ENCODE measurements around the gene RPS6KA5. TPM values are rescaled to one million over a fixed set of nuclear protein-coding genes. Genes with fewer than 3 reads are reported as not detected.
"Not testable (repeated sequence)": the region's sequence is repeated elsewhere in the genome, so short reads cannot be mapped to it uniquely, and the experiment has no call there.

The RPS6KA5 gene
- polyA plus RNA-seq, 3 donors from 2014 or later: 11.1 to 19.0 (median 16.6) TPM

DNA sequence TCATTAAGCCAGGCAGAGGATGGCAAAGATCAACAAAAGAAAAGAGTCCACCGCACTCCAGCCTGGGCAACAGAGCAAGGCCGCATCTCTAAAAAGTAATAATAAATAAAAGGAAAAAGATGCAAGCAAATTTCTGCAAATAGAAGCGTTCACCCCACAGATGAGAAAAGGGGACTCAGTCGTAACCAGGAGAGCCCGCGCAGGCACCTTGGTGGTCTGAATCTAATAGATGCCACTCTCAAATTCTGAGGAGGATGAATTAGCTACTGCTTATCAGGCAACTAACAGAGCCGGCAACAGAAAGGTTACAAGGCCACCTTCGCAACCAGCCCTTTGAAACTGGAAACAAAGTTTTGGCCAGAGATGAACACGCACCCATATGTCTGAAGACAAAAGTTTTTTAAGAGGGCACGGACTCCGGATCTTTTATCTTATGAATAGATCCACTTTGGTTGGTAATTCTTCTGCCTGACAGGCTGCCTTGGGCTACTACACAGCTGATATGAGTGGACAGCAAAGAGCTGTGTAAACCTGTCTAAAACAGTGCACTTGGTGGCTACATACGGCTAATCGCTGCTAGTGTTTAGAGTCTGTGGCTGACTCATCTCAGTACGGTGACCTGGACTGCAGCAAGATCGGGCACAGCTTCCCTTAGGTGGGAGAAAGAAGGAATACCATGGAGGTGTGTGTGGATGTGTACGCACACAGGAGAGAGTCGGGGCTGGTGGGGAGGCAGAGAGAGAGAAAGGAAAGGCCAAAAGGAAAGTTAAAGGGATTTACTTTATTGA is 211.3 kb downstream of the RPS6KA5 start:
- no peaks in the 10 kb centered on the region for H3K9me3 Mint-ChIP-seq
- no peak for DNase-seq
- peaks cover 0 to 1% (median 0%) of the 10 kb centered on the region in 3 donors for H3K27me3 Mint-ChIP-seq (ENCODE audit: low read depth in 3 of 3)
- H3K4me1 Mint-ChIP-seq: no peaks in the 10 kb centered on the region
- peaks cover 4 to 5% (median 5%) of the 10 kb centered on the region in 3 donors for H3K36me3 Mint-ChIP-seq
- no peak overlapping the region for H3K4me3 Mint-ChIP-seq
- H3K27ac Mint-ChIP-seq: peak overlapping the region in 2 of 6 donors; percentile 61 to 85

DNA sequence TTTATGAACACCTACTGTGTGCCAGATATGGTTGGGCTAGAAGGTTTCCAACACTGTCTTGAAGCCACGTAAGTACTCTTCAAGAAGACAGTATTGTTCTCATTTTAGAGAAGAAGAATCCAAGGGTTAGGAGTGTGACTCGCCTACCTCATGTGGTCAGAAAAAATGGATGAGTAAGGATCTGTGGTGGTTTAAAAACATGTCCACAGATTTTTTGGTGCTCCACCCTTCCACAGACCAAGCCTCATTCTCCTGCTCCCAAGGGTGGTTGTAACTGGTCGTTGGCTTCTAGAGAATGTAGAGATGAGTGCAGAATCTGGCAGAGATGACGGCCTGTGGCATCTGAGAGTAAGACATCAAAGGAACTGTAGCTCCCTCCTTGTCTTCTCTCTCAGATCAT is 213.9 kb downstream of the RPS6KA5 start:
- DNase-seq: no peak
- Mint-ChIP-seq H3K4me3 (no peak overlapping the region), H3K36me3 (peaks cover 3 to 5% (median 4%) of the 10 kb centered on the region in 3 donors), H3K27ac (no peak overlapping the region), H3K27me3 (ENCODE audit: low read depth in 3 of 3) (peaks cover 0 to 1% (median 0%) of the 10 kb centered on the region in 3 donors), H3K4me1 (peaks cover 7% of the 10 kb centered on the region in 2 donors), H3K9me3 (no peaks in the 10 kb centered on the region)

DNA sequence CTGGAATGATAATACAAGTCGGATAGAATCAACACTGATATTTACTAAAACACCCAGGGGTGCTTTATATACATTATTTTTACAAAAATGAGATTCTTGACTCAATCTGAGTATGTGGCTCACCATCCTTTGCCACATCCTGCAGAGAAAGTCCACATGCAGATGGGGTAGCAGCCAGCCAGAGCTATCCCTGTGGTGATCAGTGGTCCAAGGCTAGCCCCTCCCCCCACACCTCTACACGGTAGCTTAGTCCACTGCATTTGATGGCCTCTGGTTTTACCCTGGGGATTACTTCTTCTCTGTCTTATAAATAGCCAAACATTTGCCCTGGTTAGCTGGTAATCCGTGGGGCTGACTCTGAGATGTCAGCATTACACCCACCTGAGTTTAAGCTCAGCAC is 216.1 kb downstream of the RPS6KA5 start:
- no peak overlapping the region for H3K4me3 Mint-ChIP-seq
- H3K27me3 Mint-ChIP-seq (ENCODE audit: low read depth in 3 of 3): peaks cover 0 to 2% (median 1%) of the 10 kb centered on the region in 3 donors
- peaks cover 7% of the 10 kb centered on the region in 2 donors for H3K4me1 Mint-ChIP-seq
- no peak overlapping the region for H3K27ac Mint-ChIP-seq
- no peaks in the 10 kb centered on the region for H3K9me3 Mint-ChIP-seq
- DNase-seq: no peak
- H3K36me3 Mint-ChIP-seq: peaks cover 1 to 6% (median 3%) of the 10 kb centered on the region in 3 donors

DNA sequence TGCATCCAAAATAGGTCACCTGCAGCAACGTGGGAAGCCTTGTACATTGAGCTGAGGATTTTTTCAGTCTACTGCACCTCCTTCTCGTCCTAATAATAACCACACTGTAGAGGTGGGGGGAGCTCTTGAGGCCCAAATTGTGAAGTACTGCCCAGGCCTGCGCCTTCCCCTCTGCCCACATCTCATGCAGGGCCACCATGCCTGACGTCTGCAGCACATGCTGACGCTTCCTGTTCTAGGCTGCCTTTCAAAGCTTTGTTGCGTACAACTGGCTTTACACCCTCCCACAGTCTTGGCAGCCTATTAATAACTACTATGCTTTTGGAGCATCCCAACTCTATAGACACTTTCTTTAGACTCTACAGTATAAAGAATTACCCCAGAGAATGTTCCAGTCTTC is 217.7 kb downstream of the RPS6KA5 start:
- H3K27me3 Mint-ChIP-seq (ENCODE audit: low read depth in 3 of 3): peaks cover 0 to 2% (median 1%) of the 10 kb centered on the region in 3 donors
- peak; percentile 41 to 52 (median 43) for DNase-seq
- H3K36me3 Mint-ChIP-seq: peaks cover 0 to 7% (median 0%) of the 10 kb centered on the region in 3 donors
- peaks cover 7% of the 10 kb centered on the region in 2 donors for H3K4me1 Mint-ChIP-seq
- no peaks in the 10 kb centered on the region for H3K9me3 Mint-ChIP-seq
- H3K4me3 Mint-ChIP-seq: no peak overlapping the region
- peak overlapping the region in 5 of 6 donors; percentile 9 to 80 (median 44) for H3K27ac Mint-ChIP-seq

DNA sequence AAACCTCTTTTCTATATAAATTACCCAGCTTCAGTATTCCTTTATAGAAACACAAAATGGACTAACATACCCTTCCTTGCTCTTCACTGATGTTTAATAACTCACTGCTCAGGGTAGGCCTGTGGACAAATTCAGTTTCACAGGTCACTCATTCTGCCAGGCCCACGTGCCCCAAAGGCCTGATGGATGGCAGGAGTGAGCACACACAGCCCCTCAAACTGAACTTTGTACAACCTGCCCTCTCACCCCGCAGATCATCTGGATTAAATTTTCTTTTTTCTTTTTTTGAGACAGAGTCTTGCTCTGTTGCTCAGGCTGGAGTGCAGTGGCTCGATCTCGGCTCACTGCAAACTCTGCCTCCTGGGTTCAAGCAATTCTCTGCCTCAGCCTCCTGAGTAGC is 219.8 kb downstream of the RPS6KA5 start:
- H3K9me3 Mint-ChIP-seq; H3K27ac Mint-ChIP-seq; H3K4me3 Mint-ChIP-seq; H3K36me3 Mint-ChIP-seq; H3K27me3 Mint-ChIP-seq (ENCODE audit: low read depth in 3 of 3); DNase-seq: not testable (repeated sequence)
- H3K4me1 Mint-ChIP-seq: peaks cover 16 to 18% of the 10 kb centered on the region in 2 donors

DNA sequence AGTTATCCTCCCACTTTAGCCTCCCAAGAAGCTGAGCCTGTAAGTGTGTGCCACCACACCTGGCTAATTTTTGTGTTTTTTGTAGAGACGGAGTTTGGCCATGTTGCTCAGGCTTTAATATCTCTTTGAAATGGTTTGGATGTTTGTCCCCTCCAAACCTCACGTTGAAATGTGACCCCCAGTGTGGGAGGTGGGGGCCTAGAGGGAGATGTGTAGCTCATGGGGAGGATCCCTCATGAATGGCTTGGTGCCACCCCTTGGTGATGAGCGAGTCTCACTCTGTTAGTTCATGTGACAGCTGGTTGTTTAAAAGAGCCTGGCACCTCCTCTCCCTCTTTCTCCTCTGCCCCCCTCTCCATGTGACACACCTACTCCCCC is 220.6 kb downstream of the RPS6KA5 start:
- DNase-seq: no peak
- H3K4me3 Mint-ChIP-seq: no peak overlapping the region

DNA sequence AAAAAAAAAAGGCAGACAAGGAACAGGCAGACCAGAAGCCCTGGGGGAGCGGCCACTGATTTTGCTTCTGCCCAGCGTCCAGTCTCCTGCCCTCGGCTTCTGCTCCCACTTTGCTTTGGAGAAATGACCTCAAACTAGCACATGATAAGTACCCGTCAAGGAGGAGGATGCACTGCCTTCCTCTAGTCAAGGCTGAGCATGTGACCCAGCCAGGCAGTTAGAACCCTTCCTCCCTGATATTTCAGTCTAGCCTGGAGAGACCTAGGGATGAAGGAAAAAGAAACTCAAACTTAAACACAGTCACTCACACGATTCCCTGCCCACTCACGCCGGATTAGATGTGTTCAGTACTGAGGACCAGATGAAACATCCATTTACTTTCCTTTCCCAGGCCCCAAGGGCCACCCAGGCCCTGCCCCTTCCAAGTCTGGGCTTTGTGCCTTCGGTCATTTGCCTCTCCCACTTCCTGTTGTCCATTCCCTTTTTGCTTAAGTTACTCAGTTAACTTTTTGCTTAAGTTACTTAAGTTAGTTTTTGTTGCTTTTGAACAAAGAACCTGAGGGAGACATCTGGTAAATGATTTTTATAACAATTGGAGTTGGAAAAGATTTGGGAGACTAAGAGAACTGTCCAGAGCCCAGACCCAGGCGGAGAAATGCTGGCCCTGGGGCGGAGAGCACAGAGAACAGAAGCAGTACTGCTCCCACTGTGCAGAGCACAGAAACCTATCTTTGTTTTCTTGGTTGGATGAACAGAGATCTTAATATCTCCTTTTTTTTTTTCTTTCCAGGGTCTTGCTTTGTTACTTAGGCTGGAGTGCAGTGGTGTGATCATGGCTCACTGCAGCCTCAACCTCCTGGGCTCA is 221.2 kb downstream of the RPS6KA5 start:
- H3K4me3 Mint-ChIP-seq: no peak overlapping the region
- DNase-seq: no peak
- peaks cover 18 to 21% of the 10 kb centered on the region in 2 donors for H3K4me1 Mint-ChIP-seq
- H3K9me3 Mint-ChIP-seq: no peaks in the 10 kb centered on the region
- peak overlapping the region in 1 of 6 donors; percentile 9 for H3K27ac Mint-ChIP-seq
- H3K36me3 Mint-ChIP-seq: peaks cover 0 to 3% (median 0%) of the 10 kb centered on the region in 3 donors
- H3K27me3 Mint-ChIP-seq (ENCODE audit: low read depth in 3 of 3): peaks cover 0 to 2% (median 2%) of the 10 kb centered on the region in 3 donors

More for the DNA sequence above, 220.6 kb downstream of the RPS6KA5 start:
- Mint-ChIP-seq H3K9me3 (no peaks in the 10 kb centered on the region), H3K36me3 (peaks cover 0 to 3% (median 0%) of the 10 kb centered on the region in 3 donors), H3K4me1 (peaks cover 18 to 21% of the 10 kb centered on the region in 2 donors), H3K27me3 (ENCODE audit: low read depth in 3 of 3) (peaks cover 0 to 2% (median under 1%) of the 10 kb centered on the region in 3 donors), H3K27ac (no peak overlapping the region)

DNA sequence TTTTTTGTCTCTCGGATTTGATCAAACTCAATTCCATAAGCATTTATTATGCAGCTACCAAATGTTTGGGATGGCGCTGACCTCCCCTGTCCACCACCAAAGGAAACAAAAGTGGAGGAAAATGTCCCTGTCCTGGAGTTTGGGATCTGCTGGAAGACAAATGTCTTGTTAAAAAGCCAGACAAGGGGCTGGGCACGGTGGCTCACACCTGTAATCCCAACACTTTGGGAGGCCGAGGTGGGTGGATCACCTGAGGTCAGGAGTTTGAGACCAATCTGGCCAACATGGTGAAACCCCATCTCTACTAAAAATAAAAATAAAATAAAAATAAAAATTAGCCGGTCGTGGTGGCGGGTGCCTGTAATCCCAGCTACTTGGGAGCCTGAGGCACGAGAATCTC is 221.9 kb downstream of the RPS6KA5 start:
- H3K4me1 Mint-ChIP-seq: peaks cover 18 to 21% of the 10 kb centered on the region in 2 donors
- not testable (repeated sequence) for H3K4me3 Mint-ChIP-seq; H3K36me3 Mint-ChIP-seq; H3K27ac Mint-ChIP-seq; DNase-seq; H3K27me3 Mint-ChIP-seq (ENCODE audit: low read depth in 3 of 3); H3K9me3 Mint-ChIP-seq

DNA sequence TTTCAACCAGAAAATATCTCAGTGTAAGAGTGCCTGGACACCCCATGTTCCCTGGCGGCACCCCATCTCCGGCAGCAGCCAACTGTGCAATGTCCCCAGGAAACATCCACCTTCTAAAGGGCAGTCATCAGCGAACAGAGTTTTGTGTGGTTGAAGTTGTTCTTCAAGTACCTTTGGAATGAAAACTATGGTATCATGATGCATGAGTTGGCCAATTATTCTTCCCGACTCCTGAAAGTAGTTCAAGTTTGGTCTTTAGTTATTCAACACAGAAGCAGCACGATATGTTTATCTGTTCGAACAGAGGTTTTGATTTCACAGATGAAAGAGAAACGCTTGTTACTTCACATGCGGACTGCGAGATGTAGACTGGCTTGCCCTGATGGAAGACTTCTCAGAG is 223.1 kb downstream of the RPS6KA5 start:
- H3K36me3 Mint-ChIP-seq: peaks cover 0 to 3% (median 0%) of the 10 kb centered on the region in 3 donors
- H3K4me3 Mint-ChIP-seq: no peak overlapping the region
- DNase-seq: no peak
- H3K9me3 Mint-ChIP-seq: no peaks in the 10 kb centered on the region
- H3K27ac Mint-ChIP-seq: no peak overlapping the region
- H3K27me3 Mint-ChIP-seq (ENCODE audit: low read depth in 3 of 3): peaks cover 0 to 6% (median 2%) of the 10 kb centered on the region in 3 donors
- H3K4me1 Mint-ChIP-seq: peaks cover 11 to 14% of the 10 kb centered on the region in 2 donors

DNA sequence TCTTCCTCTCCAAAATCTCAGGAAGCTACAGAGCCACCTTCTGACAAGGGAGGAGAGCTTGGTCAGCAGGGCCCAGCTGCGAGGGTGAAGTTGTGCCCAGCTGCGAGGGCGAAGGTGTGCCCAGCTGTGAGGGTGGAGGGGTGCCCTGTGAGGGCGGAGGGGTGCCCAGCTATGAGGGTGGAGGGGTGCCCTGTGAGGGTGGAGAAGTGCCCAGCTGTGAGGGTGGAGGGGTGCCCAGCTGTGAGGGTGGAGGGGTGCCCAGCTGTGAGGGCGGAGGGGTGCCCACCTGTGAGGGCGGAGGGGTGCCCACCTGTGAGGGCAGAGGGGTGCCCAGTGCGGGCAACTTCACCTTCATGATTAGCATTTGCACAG is 223.8 kb downstream of the RPS6KA5 start:
- H3K27ac Mint-ChIP-seq: no peak overlapping the region
- peaks cover 0 to 3% (median 0%) of the 10 kb centered on the region in 3 donors for H3K36me3 Mint-ChIP-seq
- H3K4me3 Mint-ChIP-seq: no peak overlapping the region
- H3K4me1 Mint-ChIP-seq: peaks cover 11 to 14% of the 10 kb centered on the region in 2 donors
- DNase-seq: no peak
- H3K27me3 Mint-ChIP-seq (ENCODE audit: low read depth in 3 of 3): peaks cover 0 to 6% (median 2%) of the 10 kb centered on the region in 3 donors
- no peaks in the 10 kb centered on the region for H3K9me3 Mint-ChIP-seq

DNA sequence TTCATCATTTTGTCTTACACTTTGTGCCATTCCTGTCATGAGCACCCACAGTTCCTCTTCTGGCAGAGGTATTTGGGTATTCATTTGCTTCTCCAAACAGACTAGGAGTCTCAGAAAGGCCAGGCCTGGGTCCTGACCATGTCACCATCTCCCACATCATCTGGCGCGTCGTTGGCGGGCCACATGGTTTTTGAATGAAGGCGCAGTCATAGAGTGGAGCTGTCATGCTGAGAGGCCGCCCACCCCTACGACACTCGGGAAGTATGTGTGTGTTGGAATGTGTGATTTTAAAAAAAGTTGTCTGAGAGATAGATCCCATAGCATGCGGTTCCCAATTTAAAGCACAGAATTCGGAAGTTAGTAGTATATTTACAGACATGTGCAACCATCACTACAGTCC is 228.6 kb downstream of the RPS6KA5 start:
- Mint-ChIP-seq H3K9me3 (no peaks in the 10 kb centered on the region), H3K27me3 (ENCODE audit: low read depth in 3 of 3) (peaks cover 0 to 10% (median 9%) of the 10 kb centered on the region in 3 donors), H3K4me3 (no peak overlapping the region), H3K4me1 (peaks cover 30% of the 10 kb centered on the region in 2 donors), H3K36me3 (no peaks in the 10 kb centered on the region), H3K27ac (peak overlapping the region in 1 of 6 donors; percentile 41)
- no peak for DNase-seq

DNA sequence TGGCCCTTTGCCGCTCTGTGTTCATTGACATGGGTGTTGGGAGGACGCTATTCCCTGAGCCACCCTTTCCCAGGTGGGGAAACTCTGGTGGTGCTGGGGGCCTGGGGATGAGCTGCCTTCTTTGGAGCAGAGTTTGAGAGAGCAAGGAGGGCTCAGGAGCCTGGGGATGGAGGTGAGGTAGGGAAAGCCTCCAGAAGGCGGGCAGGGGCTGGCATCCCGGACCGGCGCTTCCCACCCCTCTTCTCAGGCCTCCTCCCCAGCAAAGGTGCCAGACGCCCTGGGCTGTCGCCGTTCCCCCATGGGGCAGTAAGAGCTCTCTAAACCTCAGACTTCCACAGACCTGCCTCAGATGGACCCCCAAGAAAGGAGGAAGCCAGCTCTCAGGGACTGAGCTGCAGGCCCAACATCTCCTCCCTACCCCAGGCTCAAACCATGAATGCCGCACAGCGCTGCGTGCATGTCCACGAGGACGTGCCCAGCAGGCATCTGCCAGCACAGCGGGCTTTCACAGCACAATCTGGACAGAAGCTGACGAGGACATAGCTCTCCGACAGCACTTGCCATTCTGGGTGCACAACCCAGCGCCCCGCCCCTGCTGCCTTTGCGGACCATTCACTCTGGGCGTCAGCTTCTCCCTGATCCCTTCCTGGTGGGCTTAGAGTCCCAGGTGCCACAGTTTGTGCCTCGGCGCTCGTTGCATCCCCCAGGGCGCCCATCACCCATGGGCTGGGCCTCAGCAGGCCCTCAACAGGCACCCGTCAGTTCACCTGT is 229.3 kb downstream of the RPS6KA5 start:
- Mint-ChIP-seq H3K27ac (no peak overlapping the region), H3K4me1 (peaks cover 25 to 26% of the 10 kb centered on the region in 2 donors), H3K4me3 (no peak overlapping the region), H3K36me3 (no peaks in the 10 kb centered on the region), H3K9me3 (no peaks in the 10 kb centered on the region), H3K27me3 (ENCODE audit: low read depth in 3 of 3) (peaks cover 0 to 10% (median 9%) of the 10 kb centered on the region in 3 donors)
- DNase-seq: no peak

DNA sequence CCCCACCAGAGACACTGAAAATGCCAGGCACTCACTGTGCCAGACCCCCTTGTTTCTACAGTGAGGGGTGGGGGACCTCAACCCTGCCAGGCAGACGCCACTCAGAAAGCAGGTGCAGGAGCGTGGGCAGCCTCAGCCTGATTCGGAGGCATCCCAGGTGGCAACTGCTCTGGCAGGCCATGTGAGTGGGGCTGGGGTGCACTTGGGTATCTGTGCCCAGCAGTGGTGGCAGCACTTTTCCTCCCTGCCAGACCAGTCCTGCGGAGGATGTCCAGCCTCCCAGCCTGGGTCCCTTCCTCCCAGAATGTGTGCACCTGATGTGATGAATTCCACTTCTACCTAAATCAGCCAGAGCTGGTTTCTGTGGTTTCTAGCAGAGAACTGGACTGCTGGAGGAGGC is 230.8 kb downstream of the RPS6KA5 start:
- no peak for DNase-seq
- no peak overlapping the region for H3K4me3 Mint-ChIP-seq
- peaks cover 16 to 19% of the 10 kb centered on the region in 2 donors for H3K4me1 Mint-ChIP-seq
- peak overlapping the region in 4 of 6 donors; percentile 24 to 93 (median 50) for H3K27ac Mint-ChIP-seq
- H3K27me3 Mint-ChIP-seq (ENCODE audit: low read depth in 3 of 3): peaks cover 2 to 9% (median 8%) of the 10 kb centered on the region in 3 donors
- peaks cover 0 to 3% (median 0%) of the 10 kb centered on the region in 6 donors for H3K9me3 Mint-ChIP-seq
- H3K36me3 Mint-ChIP-seq: no peaks in the 10 kb centered on the region
